H7 (cell line): ENCODE data around the gene KCNS1. TPM values are rescaled to one million over a fixed set of nuclear protein-coding genes. Genes with fewer than 3 reads are reported as not detected.

ENCODE experiments used
- DNase-seq: peaks from one replicate; pipeline ENCODE4 v3.0.0; 2012
- H3K27me3 ChIP-seq: 2 replicates; pipeline ENCODE4 v1.6.0; 2011; ENCODE audit warnings: mild to moderate bottlenecking, low read length; ENCODE audit not compliant: control insufficient read depth, insufficient read depth
- H3K36me3 ChIP-seq: replicated peaks from 2 replicates; pipeline ENCODE4 v1.5.1; 2011; ENCODE audit warnings: low read length; ENCODE audit not compliant: control insufficient read depth, insufficient read depth
- H3K4me3 ChIP-seq: 2 replicates; pipeline ENCODE4 v1.5.1; 2011; ENCODE audit warnings: low read depth, mild to moderate bottlenecking, control low read depth, low read length, moderate library complexity; ENCODE audit not compliant: insufficient read depth
- total RNA-seq: library from RNA; depleted of rRNA; stranded (reverse); fragments of >200 nt; shearing (Covaris generic); gene quantifications from 2 replicates; pipeline ENCODE4 v1.2.3, GENCODE V29; 2014

The KCNS1 gene
- total RNA-seq, 1 experiment from 2014 or later = 0.59 TPM

DNA sequence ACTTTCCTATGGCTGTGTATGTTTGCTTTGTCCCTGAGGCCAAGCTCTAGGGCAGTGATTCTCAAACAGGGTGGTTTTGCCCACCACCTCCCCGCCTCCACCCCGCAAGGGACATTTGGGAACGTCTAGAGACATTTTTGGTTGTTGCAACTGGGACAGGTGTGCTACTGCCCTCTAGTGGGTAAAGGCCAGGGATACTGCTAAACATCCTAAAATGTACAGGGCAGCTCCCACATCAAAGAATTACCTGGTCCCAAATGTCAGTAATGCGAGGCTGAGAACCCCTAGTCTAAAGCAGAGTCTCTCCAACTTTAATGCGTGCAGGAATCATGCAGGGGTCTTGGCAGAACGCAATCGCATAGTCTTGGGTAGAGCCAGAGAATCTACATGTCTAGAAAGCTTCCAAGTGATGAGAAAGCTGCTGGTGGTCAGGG, 5.1 kb downstream of the KCNS1 start:
- Histone ChIP-seq H3K36me3 (no peaks in the 10 kb centered on the region), H3K27me3 (peaks cover 38% of the 10 kb centered on the region), H3K4me3 (no peak overlapping the region)
- peak; percentile 82 for DNase-seq

DNA sequence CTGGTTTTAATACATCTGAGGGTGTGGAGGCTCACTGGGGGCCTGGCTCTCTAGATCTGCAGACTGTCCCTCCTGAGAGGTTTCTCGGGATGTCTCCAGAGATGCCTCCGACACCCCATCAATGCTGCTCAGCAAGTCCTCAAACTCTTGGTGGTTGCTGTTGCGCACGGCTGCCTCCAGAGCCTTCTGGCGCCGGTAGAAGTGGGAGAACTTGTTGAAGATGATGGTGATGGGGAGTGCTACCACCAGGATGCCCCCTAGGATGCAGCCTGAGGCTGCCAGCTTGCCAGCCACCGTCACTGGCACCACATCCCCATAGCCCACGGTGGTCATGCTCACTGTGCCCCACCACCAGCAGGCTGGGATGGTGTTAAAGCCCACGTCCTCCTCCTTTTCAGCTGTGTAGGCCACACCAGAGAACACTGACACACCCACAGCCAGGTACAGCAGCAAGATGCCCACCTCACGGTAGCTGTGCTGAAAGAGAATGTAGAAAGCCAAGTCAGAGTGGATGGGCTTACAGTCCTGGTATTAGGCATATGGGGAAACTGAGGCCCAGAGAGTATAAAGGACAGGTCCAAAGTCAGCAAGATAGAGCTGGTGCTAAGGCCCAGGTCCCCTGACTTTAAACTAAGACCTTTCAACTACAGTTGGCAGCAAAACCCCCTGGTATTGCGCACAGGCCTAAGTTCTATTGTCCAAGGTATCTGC, 5.9 kb downstream of the KCNS1 start:
- DNase-seq = no peak
- peaks cover 30% of the 10 kb centered on the region for H3K27me3 ChIP-seq
- H3K4me3 ChIP-seq = no peak overlapping the region
- H3K36me3 ChIP-seq = no peaks in the 10 kb centered on the region

DNA sequence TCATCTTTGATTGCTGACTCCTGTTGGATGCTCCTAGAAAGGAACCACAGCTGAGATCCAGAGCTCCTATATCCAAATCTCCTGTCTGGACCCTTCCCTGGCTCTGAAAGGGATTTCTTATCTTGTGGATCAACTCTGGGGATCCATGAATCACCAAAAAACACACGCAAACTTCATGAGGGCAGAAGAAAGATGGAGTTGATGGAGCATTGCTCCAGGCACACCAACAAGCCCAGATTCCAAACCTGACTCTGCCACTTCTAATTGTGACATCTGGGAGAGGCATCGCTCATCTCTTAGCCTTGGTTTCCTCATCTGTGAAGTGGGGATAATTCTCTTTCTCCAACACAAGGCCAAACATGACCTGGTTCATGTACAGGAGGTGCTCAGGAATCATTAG, 6.7 kb downstream of the KCNS1 start:
- H3K36me3 ChIP-seq = no peaks in the 10 kb centered on the region
- no peak for DNase-seq
- peaks cover 22% of the 10 kb centered on the region for H3K27me3 ChIP-seq
- H3K4me3 ChIP-seq = no peak overlapping the region

DNA sequence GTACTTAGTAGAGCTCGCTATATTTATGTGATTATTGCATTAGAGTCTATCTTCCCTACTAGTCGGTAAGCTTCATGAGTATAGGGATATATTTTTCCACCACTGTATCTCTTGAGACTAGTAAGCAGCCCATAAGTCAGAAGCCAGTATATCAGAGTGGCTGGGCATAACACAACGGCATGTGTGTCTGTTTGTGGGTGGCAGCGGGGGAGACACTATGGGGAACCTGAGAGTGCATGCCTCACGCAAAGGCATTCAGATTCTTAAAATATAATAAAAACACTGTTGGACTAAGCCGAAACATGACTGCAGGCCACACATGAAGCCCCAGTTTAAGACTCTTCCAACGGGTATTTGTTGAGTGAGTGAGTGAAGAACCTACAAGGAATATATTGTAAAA, 8.0 kb downstream of the KCNS1 start:
- peaks cover 11% of the 10 kb centered on the region; the same call in 1 of the 2 replicates for H3K27me3 ChIP-seq
- H3K4me3 ChIP-seq = no peak overlapping the region
- no peaks in the 10 kb centered on the region for H3K36me3 ChIP-seq
- DNase-seq = no peak

DNA sequence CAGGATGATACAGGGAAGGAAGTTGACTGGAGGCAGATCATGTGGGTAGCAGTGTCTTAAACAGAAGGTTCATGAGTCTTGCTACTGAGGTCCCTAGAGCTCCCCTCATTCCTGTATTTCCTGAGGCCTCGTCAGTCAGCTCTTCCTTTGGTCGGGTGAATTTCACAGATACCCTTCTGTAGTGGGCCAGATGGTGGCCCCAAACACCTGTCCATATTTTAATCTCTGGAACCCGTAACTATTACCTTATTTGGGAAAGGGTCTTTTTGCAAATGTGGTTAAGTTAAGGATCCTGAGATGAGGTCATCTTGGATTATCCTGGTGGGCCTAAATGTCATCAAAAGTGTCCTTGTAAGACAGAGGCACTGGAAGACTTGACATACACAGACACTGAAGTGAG, 9.6 kb downstream of the KCNS1 start:
- Histone ChIP-seq H3K36me3 (no peaks in the 10 kb centered on the region), H3K4me3 (no peak overlapping the region), H3K27me3 (peaks cover under 1% of the 10 kb centered on the region; the same call in 1 of the 2 replicates)
- no peak for DNase-seq

DNA sequence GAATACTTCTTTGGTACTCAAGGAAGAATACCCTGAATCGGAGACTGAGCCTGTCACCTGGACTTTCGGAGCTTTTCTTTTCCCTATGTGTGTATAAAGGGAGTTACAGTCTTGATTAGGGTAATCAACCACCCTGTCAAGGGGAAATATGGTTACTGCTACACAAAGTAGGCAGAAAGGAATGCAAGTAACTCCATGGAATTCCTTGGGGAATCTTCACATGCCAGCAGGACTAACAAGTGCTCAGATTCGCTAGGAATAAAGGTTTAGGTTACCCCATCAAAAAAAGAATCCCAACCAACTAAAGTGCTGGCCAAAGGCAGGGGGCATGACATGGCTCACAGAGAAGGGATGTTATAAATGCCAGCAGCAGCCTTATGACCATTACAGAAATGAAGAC, 10.4 kb downstream of the KCNS1 start:
- no peaks in the 10 kb centered on the region for H3K36me3 ChIP-seq
- no peak for DNase-seq
- H3K4me3 ChIP-seq = no peak overlapping the region
- H3K27me3 ChIP-seq = no peaks in the 10 kb centered on the region

DNA sequence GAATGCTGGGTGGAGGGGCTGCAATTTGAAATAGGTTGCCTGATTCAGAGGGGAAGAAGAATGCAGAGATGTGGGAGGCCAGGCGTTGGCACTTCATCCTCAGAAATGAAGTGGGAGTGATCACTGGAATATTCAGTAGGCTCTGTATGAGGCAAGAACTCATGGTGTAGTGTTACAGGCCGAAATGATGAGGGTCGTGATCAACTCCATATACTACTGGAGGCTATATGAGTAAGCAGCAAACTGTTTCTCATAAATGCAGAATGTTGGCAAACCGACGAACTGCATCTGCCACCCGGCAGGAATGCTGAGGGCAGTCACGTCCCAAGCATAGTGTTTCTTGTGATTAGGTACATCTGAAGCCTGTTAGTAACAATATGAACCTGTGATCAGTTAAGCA, 12.7 kb downstream of the KCNS1 start:
- DNase-seq = no peak

DNA sequence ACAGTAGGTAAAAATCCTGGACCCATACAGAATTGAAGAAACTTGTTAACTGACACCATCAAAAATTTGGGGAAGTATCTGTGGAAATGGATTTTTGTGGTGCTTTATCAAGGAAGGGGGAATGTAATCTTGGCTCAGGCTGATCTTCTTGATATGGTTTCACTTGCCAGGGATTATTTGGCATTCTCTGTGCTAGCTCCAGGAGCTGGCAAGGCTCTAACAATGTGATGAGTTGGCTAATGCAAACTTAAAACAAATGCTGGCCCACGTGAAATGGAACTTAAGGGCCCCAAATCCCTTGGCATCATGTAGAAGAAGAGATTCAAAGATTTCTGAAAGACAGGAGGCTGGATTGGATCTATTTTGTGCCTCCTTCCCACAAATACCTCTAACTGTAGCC, 13.1 kb downstream of the KCNS1 start:
- DNase-seq = no peak
- Histone ChIP-seq H3K4me3 (no peak overlapping the region), H3K27me3 (no peaks in the 10 kb centered on the region), H3K36me3 (no peaks in the 10 kb centered on the region)

More for the DNA sequence above, 12.7 kb downstream of the KCNS1 start:
- Histone ChIP-seq H3K36me3 (no peaks in the 10 kb centered on the region), H3K27me3 (no peaks in the 10 kb centered on the region), H3K4me3 (no peak overlapping the region)

DNA sequence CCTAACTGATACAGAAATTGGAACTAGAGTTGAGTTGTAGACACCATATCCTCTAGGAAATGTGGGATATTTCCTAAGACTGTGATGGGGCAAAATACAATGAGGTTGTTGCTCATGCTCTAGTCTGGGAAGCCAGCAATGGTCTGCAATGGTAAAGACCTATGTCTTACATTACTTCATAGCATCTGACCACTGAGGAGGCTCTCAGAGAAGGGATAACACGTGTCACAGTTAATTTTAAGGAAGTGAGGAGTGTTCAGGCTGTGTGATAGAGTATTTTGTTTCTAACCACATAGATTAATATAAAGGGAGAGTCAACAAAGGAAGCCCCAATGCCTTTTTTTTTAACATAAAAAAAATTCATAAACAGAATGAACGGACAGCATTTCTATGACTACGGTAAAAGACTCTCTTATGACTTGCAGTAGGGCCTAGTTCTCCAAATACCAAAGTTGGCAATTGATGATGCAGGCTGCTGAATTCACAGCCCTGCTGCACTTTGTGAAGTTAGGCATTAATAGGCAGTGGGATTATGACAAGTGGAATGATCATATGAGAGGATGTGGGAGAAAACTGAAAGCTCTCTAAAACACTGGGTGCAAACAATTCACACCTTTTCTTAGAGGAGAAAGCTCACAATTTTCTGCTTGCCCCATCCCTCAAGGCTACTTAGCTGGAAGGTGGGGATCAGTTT, 13.7 kb downstream of the KCNS1 start:
- no peak for DNase-seq
- Histone ChIP-seq H3K27me3 (no peaks in the 10 kb centered on the region), H3K4me3 (no peak overlapping the region), H3K36me3 (no peaks in the 10 kb centered on the region; the same call in 1 of the 2 replicates)

DNA sequence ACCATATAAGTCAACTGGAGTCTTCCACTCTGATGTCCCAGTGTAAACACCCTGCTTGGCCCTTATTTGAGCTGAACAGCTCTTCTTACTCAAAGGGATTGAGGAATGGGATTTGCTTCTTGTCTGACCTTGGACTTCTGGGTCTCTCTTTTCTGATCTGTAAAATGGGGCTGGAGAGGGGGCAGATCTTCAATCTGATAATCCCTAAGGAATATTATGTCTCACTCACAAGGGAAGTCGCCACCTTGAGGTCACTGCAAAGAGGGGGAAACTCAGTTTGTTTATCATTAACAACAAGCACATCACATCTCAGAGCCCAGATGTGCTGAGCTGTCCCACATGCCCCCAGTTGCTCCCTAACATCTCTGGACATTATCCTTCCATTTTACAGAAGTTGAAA, 15.1 kb downstream of the KCNS1 start:
- DNase-seq = no peak
- H3K27me3 ChIP-seq = no peaks in the 10 kb centered on the region
- no peak overlapping the region for H3K4me3 ChIP-seq
- peaks cover 2% of the 10 kb centered on the region for H3K36me3 ChIP-seq

DNA sequence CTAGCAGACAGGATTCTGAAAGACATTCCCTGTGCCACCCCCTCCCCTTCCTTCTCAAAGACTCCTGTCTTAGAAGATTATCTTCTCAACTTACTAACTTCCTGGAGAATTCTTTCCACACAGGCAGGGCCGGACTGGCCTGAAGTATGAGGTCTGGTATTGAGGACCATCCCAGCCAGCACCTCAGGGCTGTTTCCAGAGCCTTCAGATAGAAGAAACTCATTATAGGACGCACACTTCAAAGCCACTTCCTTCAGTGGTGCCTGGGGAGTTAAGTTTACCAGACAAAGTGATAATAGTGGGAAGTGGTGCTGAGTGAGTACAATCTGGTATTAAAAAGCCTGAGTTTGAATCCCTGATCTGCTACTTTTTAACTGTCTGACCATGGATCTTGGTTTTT, 15.6 kb downstream of the KCNS1 start:
- Histone ChIP-seq H3K27me3 (no peaks in the 10 kb centered on the region), H3K36me3 (peaks cover 2% of the 10 kb centered on the region), H3K4me3 (no peak overlapping the region)
- DNase-seq = no peak

DNA sequence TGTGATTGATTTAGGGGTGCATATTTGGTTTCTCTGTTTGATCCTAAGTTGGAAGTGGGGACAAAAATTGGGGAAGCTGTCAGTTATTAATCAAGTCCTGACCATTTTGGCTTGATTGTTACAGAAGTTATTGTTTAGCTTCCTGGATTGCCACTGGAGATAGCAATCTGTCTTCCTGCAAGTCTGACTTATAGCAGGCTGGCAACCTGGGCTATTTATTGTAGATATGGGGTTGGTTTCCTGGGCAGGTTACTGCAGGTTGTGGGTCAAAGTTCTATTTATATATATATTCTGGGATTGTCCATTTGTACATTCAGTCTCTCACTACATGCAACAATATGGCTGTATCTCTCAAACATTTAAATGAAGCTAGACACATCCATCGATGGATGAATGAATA, 17.8 kb downstream of the KCNS1 start:
- peaks cover 2% of the 10 kb centered on the region for H3K36me3 ChIP-seq
- DNase-seq = no peak
- H3K4me3 ChIP-seq = no peak overlapping the region
- no peaks in the 10 kb centered on the region for H3K27me3 ChIP-seq

DNA sequence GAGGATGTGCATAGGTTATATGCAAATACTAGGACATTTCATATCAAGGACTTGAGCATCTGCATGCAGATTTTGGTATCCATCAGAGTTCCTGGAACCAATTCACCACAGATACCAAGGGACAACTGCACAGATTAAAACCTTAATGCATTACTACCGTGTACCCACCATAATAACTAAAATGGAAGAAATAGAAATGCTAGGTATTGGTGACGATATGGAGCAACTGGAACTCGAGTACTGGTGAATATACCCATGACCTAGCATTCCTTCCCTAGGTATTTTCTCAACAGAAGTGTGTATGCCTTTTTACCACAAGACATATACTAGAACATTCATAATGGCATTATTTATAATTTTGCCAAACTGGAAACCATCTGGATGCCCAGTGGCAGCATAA, 18.5 kb downstream of the KCNS1 start:
- Histone ChIP-seq H3K27me3 (no peaks in the 10 kb centered on the region), H3K36me3 (peaks cover 2% of the 10 kb centered on the region), H3K4me3 (no peak overlapping the region)
- DNase-seq = no peak

DNA sequence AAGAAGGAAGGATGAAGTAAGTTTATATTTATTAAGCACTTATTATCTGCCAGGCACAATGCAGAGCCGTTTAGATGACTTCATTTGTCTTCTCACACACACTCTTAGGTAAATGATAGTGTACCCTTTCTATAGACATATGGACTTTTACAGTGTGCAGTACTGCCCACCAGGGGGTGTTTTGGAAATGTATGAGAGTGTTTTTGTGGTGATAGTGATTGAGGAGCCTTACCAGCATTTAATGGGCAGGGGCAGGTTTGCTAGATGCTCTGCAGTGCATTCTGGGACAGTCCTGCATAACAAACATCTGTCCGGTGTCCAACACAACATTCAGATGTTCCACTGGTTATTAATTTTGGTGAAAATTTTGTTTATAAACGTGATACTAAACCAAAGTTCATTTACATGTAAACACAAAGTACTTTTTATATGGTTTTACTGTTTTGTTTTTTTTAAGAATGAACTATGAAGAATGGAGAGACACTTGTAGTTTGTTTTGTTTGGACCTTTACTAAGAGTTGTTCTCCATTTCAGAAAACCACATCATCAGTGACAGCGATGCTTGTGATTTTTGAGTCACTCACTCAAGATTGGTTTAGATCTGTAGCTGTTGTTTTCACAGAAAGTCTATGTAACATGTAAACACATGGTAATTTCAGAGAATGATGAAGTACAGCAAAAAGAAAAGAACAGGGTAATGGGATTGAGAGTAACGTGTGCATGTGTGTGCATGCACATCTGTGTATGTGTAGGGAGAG, 19.9 kb downstream of the KCNS1 start:
- DNase-seq = no peak
- Histone ChIP-seq H3K4me3 (no peak overlapping the region), H3K36me3 (peaks cover 2% of the 10 kb centered on the region), H3K27me3 (no peaks in the 10 kb centered on the region)

DNA sequence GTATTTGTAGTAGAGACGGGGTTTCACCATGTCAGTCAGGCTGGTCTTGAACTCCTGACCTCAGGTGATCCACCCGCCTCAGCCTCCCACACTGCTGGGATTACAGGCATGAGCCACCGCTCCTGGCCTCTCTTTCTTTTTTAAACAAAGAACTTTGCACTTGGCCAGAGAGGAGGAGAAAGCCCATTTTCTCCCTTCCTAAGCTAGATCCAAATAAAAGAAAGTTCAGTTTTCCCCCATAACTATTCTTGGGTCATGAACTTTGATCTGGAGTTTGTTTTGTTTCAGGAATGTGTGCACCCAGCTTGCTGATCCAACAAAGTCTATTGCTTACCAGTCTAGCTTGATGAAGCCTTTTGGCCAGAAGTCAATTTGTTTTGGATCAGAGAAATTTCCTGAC, 23.4 kb downstream of the KCNS1 start:
- no peak overlapping the region for H3K4me3 ChIP-seq
- no peaks in the 10 kb centered on the region for H3K27me3 ChIP-seq
- no peak for DNase-seq
- H3K36me3 ChIP-seq = peaks cover 5% of the 10 kb centered on the region
